K562 (cell line): ENCODE measurements around the gene LNPEP. TPM values are rescaled to one million over a fixed set of nuclear protein-coding genes. Genes with fewer than 3 reads are reported as not detected.

Experiments used
- DIDO1 ChIP-seq: fragments of 450-650 bp; IDR thresholded peaks from 2 replicates; pipeline ENCODE4 v1.6.1; 2016; ENCODE audit warnings: low read depth, missing biosample characterization, missing genetic modification characterization
- DMBX1 ChIP-seq: fragments of 250-450 bp; sonication (Bioruptor Pico); IDR thresholded peaks from 2 replicates; pipeline ENCODE4 v1.8.0; 2022; ENCODE audit warnings: inconsistent platforms, mild to moderate bottlenecking, moderate library complexity, borderline replicate concordance
- GABPB1 ChIP-seq: sonication (generic); formaldehyde crosslinking; IDR thresholded peaks from 2 replicates; pipeline ENCODE4 v1.8.0; 2022; ENCODE audit warnings: mild to moderate bottlenecking, missing genetic modification reagents
- HMG20B ChIP-seq: fragments of 250-450 bp; sonication (Bioruptor Pico); IDR thresholded peaks from 2 replicates; pipeline ENCODE4 v1.5.0; 2021; ENCODE audit warnings: mild to moderate bottlenecking
- MAFK ChIP-seq: IDR thresholded peaks from 2 replicates; pipeline ENCODE4 v1.6.1; 2011; ENCODE audit warnings: low read length, improper control_type of control experiment
- PHB ChIP-seq: fragments of 250-450 bp; sonication (Bioruptor Pico); IDR thresholded peaks from 2 replicates; pipeline ENCODE4 v1.5.0; 2021
- PHF20 ChIP-seq: fragments of 450-650 bp; IDR thresholded peaks from 2 replicates; pipeline ENCODE4 v1.6.1; 2018; ENCODE audit not compliant: partially characterized antibody
- PRMT5 ChIP-seq: sonication (generic); formaldehyde crosslinking; IDR thresholded peaks from 2 replicates; pipeline ENCODE4 v1.5.0; 2020; ENCODE audit warnings: missing genetic modification reagents
- RFX1 ChIP-seq: fragments of 450-650 bp; IDR thresholded peaks from 2 replicates; pipeline ENCODE4 v1.6.1; 2016; ENCODE audit warnings: mild to moderate bottlenecking, moderate library complexity
- SAP30 ChIP-seq: fragments of 200-600 bp; sonication (generic); IDR thresholded peaks from 2 replicates; pipeline ENCODE4 v1.6.1; 2012; ENCODE audit warnings: borderline replicate concordance, low read depth, mild to moderate bottlenecking, moderate library complexity, low read length, control low read depth, inconsistent platforms; ENCODE audit not compliant: insufficient read depth, poor library complexity, severe bottlenecking
- SMAD4 ChIP-seq: fragments of 250-450 bp; sonication (Bioruptor Pico); conservative IDR thresholded peaks from 2 replicates; pipeline ENCODE4 v1.8.0; 2021; ENCODE audit warnings: inconsistent platforms, mild to moderate bottlenecking, moderate library complexity
- STAT5B ChIP-seq: fragments of 250-450 bp; sonication (Bioruptor Pico); IDR thresholded peaks from 2 replicates; pipeline ENCODE4 v1.8.0; 2021; ENCODE audit warnings: mild to moderate bottlenecking, inconsistent platforms
- TEAD4 ChIP-seq, 2 experiments: sonication (generic) in 1 of 2; formaldehyde crosslinking in 1 of 2; IDR thresholded peaks; 2 replicates each; pipeline versions ENCODE4 v1.6.1 to v1.8.0; 2012 to 2022; ENCODE audit warnings: borderline replicate concordance in 1 of 2, inconsistent platforms in 1 of 2, low read length in 1 of 2, mild to moderate bottlenecking in 1 of 2, missing genetic modification reagents in 1 of 2
- U2AF1 ChIP-seq: fragments of 200-400 bp; formaldehyde crosslinking; optimal IDR thresholded peaks from 2 replicates; pipeline ENCODE3; 2017; ENCODE audit warnings: mild to moderate bottlenecking, low read depth, low read length, moderate library complexity
- ZNF121 ChIP-seq: sonication (generic); formaldehyde crosslinking; conservative IDR thresholded peaks from 2 replicates; pipeline ENCODE4 v1.8.0; 2022; ENCODE audit warnings: missing genetic modification reagents
- ZNF311 ChIP-seq: fragments of 250-450 bp; sonication (Bioruptor Pico); IDR thresholded peaks from 2 replicates; pipeline ENCODE4 v1.4.0; 2020; ENCODE audit warnings: mild to moderate bottlenecking, moderate library complexity
- ZNF324 ChIP-seq: fragments of 250-450 bp; sonication (Bioruptor Pico); IDR thresholded peaks from 2 replicates; pipeline ENCODE4 v1.4.0; 2020; ENCODE audit warnings: mild to moderate bottlenecking
- polyA plus RNA-seq, 8 experiments: library from polyadenylated mRNA; depleted of rRNA in 4 of 8; stranded (reverse) in 5 of 8; unstranded in 3 of 8; fragments of >200 nt; fragmentation: Nextera tagmentation in 2 of 8; fragmentation: Illumina TruSeq in 1 of 8; extraction: Ambion mirVana in 2 of 8; extraction: Trizol in 1 of 8; gene quantifications; 2 replicates each; pipeline versions ENCODE4 v1.2.1 to v1.2.3, GENCODE V29; 2011 to 2014; ENCODE audit warnings: inconsistent platforms in 1 of 8, missing spikeins in 1 of 8
- total RNA-seq, 7 experiments: library from RNA; depleted of rRNA in 6 of 7; stranded (reverse); fragments of >200 nt in 6 of 7; fragmentation: Illumina TruSeq in 2 of 7; extraction: Trizol in 2 of 7; gene quantifications; 2 replicates each; pipeline versions ENCODE4 v1.2.1 to v1.2.3, GENCODE V29; 2011 to 2021; ENCODE audit warnings: low replicate concordance in 1 of 7
- TF ChIP-seq, protein P1 (sequence below): sonication (generic); formaldehyde crosslinking; IDR thresholded peaks from 2 replicates; pipeline ENCODE4 v1.8.1; 2023; ENCODE audit warnings: mild to moderate bottlenecking, missing genetic modification reagents
- TF ChIP-seq, protein P2 (sequence below): fragments of 150-350 bp; IDR thresholded peaks from 2 replicates; pipeline ENCODE4 v1.6.1; 2014; ENCODE audit warnings: low read depth, mild to moderate bottlenecking, low read length, borderline replicate concordance
- TF ChIP-seq, protein P3 (sequence below): fragments of 250-450 bp; sonication (Bioruptor Pico); IDR thresholded peaks from 2 replicates; pipeline ENCODE4 v1.5.0; 2021
- TF ChIP-seq, protein P4 (sequence below): fragments of 450-650 bp; formaldehyde crosslinking; IDR thresholded peaks from 2 replicates; pipeline ENCODE4 v1.4.0; 2020; ENCODE audit warnings: mild to moderate bottlenecking

LNPEP gene
- total and polyA plus RNA-seq, 9 of the 15 experiments (the other 6 are each of a cell fraction or from before 2014, with no cell fraction given): 2.6 to 27.9 (median 11.2) TPM

DNA sequence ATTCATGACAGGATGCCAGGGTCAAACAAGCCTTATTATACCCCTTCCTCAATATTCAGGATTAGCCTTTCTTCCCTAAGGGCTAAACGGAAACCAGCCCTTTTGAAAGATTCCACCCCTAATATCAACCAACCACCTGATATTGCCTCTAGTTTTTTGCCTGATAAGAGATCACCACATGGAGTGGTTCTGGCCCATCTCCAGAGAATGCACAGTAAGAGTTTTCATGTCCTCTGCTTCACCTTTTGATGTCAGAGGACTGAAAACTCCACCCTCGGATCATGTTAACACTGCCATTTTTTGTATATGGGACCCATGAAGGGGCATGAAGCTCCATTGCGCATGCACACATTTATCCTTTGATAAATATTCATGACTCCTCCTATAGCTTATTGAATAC lies 5.8 kb upstream of the LNPEP start (continued):
- no peak for TF ChIP-seq GABPB1
- TF ChIP-seq DIDO1 (tag): no peak
- TF ChIP-seq STAT5B (CRISPR knock-in tag): no peak
- no peak for TF ChIP-seq PHB
- TF ChIP-seq ZNF311 (CRISPR knock-in tag): no peak
- TF ChIP-seq, protein P1, sequence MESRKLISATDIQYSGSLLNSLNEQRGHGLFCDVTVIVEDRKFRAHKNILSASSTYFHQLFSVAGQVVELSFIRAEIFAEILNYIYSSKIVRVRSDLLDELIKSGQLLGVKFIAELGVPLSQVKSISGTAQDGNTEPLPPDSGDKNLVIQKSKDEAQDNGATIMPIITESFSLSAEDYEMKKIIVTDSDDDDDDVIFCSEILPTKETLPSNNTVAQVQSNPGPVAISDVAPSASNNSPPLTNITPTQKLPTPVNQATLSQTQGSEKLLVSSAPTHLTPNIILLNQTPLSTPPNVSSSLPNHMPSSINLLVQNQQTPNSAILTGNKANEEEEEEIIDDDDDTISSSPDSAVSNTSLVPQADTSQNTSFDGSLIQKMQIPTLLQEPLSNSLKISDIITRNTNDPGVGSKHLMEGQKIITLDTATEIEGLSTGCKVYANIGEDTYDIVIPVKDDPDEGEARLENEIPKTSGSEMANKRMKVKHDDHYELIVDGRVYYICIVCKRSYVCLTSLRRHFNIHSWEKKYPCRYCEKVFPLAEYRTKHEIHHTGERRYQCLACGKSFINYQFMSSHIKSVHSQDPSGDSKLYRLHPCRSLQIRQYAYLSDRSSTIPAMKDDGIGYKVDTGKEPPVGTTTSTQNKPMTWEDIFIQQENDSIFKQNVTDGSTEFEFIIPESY: no peak
- no peak for TF ChIP-seq ZNF324 (CRISPR knock-in tag)
- TF ChIP-seq PHF20: no peak
- TF ChIP-seq PRMT5: no peak
- TF ChIP-seq ZNF121 (CRISPR knock-in tag): no peak
- TF ChIP-seq, protein P2, sequence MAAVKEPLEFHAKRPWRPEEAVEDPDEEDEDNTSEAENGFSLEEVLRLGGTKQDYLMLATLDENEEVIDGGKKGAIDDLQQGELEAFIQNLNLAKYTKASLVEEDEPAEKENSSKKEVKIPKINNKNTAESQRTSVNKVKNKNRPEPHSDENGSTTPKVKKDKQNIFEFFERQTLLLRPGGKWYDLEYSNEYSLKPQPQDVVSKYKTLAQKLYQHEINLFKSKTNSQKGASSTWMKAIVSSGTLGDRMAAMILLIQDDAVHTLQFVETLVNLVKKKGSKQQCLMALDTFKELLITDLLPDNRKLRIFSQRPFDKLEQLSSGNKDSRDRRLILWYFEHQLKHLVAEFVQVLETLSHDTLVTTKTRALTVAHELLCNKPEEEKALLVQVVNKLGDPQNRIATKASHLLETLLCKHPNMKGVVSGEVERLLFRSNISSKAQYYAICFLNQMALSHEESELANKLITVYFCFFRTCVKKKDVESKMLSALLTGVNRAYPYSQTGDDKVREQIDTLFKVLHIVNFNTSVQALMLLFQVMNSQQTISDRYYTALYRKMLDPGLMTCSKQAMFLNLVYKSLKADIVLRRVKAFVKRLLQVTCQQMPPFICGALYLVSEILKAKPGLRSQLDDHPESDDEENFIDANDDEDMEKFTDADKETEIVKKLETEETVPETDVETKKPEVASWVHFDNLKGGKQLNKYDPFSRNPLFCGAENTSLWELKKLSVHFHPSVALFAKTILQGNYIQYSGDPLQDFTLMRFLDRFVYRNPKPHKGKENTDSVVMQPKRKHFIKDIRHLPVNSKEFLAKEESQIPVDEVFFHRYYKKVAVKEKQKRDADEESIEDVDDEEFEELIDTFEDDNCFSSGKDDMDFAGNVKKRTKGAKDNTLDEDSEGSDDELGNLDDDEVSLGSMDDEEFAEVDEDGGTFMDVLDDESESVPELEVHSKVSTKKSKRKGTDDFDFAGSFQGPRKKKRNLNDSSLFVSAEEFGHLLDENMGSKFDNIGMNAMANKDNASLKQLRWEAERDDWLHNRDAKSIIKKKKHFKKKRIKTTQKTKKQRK: no peak
- TF ChIP-seq, protein P3, sequence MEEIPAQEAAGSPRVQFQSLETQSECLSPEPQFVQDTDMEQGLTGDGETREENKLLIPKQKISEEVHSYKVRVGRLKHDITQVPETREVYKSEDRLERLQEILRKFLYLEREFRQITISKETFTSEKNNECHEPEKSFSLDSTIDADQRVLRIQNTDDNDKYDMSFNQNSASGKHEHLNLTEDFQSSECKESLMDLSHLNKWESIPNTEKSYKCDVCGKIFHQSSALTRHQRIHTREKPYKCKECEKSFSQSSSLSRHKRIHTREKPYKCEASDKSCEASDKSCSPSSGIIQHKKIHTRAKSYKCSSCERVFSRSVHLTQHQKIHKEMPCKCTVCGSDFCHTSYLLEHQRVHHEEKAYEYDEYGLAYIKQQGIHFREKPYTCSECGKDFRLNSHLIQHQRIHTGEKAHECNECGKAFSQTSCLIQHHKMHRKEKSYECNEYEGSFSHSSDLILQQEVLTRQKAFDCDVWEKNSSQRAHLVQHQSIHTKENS (CRISPR knock-in tag): no peak
- TF ChIP-seq DMBX1 (CRISPR knock-in tag): no peak
- TF ChIP-seq SAP30: no peak
- peak; percentile 49 for TF ChIP-seq SMAD4 (CRISPR knock-in tag)
- TF ChIP-seq TEAD4 (IDR thresholded peaks at IDR 0.05; ENCODE audit: low read length): peak; percentile 84
- no peak for TF ChIP-seq TEAD4 (CRISPR knock-in tag; IDR thresholded peaks at IDR 0.05; ENCODE audit: borderline replicate concordance)
- no peak for TF ChIP-seq RFX1
- no peak; the same call in 1 of the 2 replicates for TF ChIP-seq MAFK
- no peak for TF ChIP-seq HMG20B (CRISPR knock-in tag)
- no peak for TF ChIP-seq U2AF1
- TF ChIP-seq, protein P4, sequence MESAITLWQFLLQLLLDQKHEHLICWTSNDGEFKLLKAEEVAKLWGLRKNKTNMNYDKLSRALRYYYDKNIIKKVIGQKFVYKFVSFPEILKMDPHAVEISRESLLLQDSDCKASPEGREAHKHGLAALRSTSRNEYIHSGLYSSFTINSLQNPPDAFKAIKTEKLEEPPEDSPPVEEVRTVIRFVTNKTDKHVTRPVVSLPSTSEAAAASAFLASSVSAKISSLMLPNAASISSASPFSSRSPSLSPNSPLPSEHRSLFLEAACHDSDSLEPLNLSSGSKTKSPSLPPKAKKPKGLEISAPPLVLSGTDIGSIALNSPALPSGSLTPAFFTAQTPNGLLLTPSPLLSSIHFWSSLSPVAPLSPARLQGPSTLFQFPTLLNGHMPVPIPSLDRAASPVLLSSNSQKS (CRISPR knock-in tag): no peak
